H9 (cell line): ENCODE data around the gene FAM9C. TPM values are rescaled to one million over a fixed set of nuclear protein-coding genes. Genes with fewer than 3 reads are reported as not detected.

Experiments used
- DNase-seq: peaks from one replicate; pipeline ENCODE4 v3.0.0-alpha.2; 2017
- H2AFZ ChIP-seq: one replicate; pipeline ENCODE4 v1.6.1; 2013; ENCODE audit warnings: mild to moderate bottlenecking, low read length, control low read depth, moderate library complexity
- H2AK5ac ChIP-seq: 2 replicates; pipeline ENCODE4 v1.6.1; 2013; ENCODE audit warnings: low read length, control low read depth, mixed read lengths; ENCODE audit not compliant: insufficient read length
- H2BK120ac ChIP-seq: one replicate; pipeline ENCODE4 v1.6.1; 2013; ENCODE audit warnings: low read depth, mild to moderate bottlenecking, low read length, control low read depth, inconsistent platforms; ENCODE audit not compliant: poor library complexity, severe bottlenecking
- H2BK12ac ChIP-seq: 2 replicates; pipeline ENCODE4 v1.6.1; 2013; ENCODE audit warnings: low read length, control low read depth, mixed read lengths, low read depth; ENCODE audit not compliant: insufficient read length
- H2BK15ac ChIP-seq: 2 replicates; pipeline ENCODE4 v1.6.1; 2013; ENCODE audit warnings: low read depth, low read length, control low read depth
- H2BK20ac ChIP-seq: one replicate; pipeline ENCODE4 v1.6.1; 2013; ENCODE audit warnings: low read depth, mild to moderate bottlenecking, low read length, control low read depth, inconsistent platforms; ENCODE audit not compliant: poor library complexity, severe bottlenecking
- H2BK5ac ChIP-seq: 2 replicates; pipeline ENCODE4 v1.6.1; 2013; ENCODE audit warnings: low read length, control low read depth, mixed read lengths; ENCODE audit not compliant: insufficient read length
- H3K14ac ChIP-seq: 2 replicates; pipeline ENCODE4 v1.6.1; 2013; ENCODE audit warnings: low read length, control low read depth; ENCODE audit not compliant: insufficient read depth
- H3K18ac ChIP-seq: 2 replicates; pipeline ENCODE4 v1.6.1; 2013; ENCODE audit warnings: low read depth, mild to moderate bottlenecking, mixed read lengths, low read length, control low read depth; ENCODE audit not compliant: insufficient read length
- H3K23ac ChIP-seq: 2 replicates; pipeline ENCODE4 v1.6.1; 2013; ENCODE audit warnings: low read length, control low read depth, mixed read lengths, low read depth; ENCODE audit not compliant: insufficient read length
- H3K23me2 ChIP-seq: 2 replicates; pipeline ENCODE4 v1.6.1; 2013; ENCODE audit warnings: low read depth, mild to moderate bottlenecking, mixed read lengths, low read length, control low read depth; ENCODE audit not compliant: insufficient read length, poor library complexity, severe bottlenecking
- H3K27ac ChIP-seq: 2 replicates; pipeline ENCODE4 v1.5.1; 2013; ENCODE audit warnings: low read length, control low read depth, mixed read lengths, low read depth; ENCODE audit not compliant: insufficient read length
- H3K27me3 ChIP-seq: 2 replicates; pipeline ENCODE4 v1.6.1; 2013; ENCODE audit warnings: low read length, control low read depth, inconsistent platforms; ENCODE audit not compliant: insufficient read depth
- H3K4ac ChIP-seq: 2 replicates; pipeline ENCODE4 v1.6.1; 2013; ENCODE audit warnings: low read depth, mild to moderate bottlenecking, control low read depth, inconsistent platforms, low read length, moderate library complexity
- H3K4me1 ChIP-seq: 2 replicates; pipeline ENCODE4 v1.6.1; 2013; ENCODE audit warnings: low read length, control low read depth, inconsistent platforms; ENCODE audit not compliant: insufficient read depth
- H3K4me2 ChIP-seq: 2 replicates; pipeline ENCODE4 v1.6.1; 2013; ENCODE audit warnings: low read length, control low read depth, mixed read lengths; ENCODE audit not compliant: insufficient read length, insufficient read depth
- H3K56ac ChIP-seq: 2 replicates; pipeline ENCODE4 v1.6.1; 2013; ENCODE audit warnings: low read depth, mild to moderate bottlenecking, mixed read lengths, low read length, control low read depth; ENCODE audit not compliant: insufficient read length
- H3K79me1 ChIP-seq: 2 replicates; pipeline ENCODE4 v1.6.1; 2013; ENCODE audit warnings: low read depth, mild to moderate bottlenecking, moderate library complexity, low read length, control low read depth, inconsistent platforms; ENCODE audit not compliant: insufficient read depth, poor library complexity, severe bottlenecking
- H3K79me2 ChIP-seq: 2 replicates; pipeline ENCODE4 v1.6.1; 2013; ENCODE audit warnings: low read length, control low read depth, inconsistent platforms; ENCODE audit not compliant: insufficient read depth
- H3K9ac ChIP-seq: 2 replicates; pipeline ENCODE4 v1.6.1; 2013; ENCODE audit warnings: low read length, control low read depth, mixed read lengths; ENCODE audit not compliant: insufficient read length; ENCODE audit errors: extremely low read depth
- H3K9me3 ChIP-seq: one replicate; pipeline ENCODE4 v1.6.1; 2013; ENCODE audit warnings: low read depth, low read length, inconsistent platforms; ENCODE audit not compliant: control insufficient read depth
- H3T11ph ChIP-seq: one replicate; pipeline ENCODE4 v1.6.1; 2013; ENCODE audit warnings: mild to moderate bottlenecking, low read length, control low read depth, inconsistent platforms
- H4K20me1 ChIP-seq: one replicate; pipeline ENCODE4 v1.6.1; 2013; ENCODE audit not compliant: control insufficient read depth, insufficient read length, insufficient read depth
- H4K5ac ChIP-seq: 2 replicates; pipeline ENCODE4 v1.6.1; 2013; ENCODE audit warnings: low read depth, mild to moderate bottlenecking, mixed read lengths, low read length, control low read depth; ENCODE audit not compliant: insufficient read length
- H4K8ac ChIP-seq: replicated peaks from 2 replicates; pipeline ENCODE4 v1.6.1; 2013; ENCODE audit warnings: low read length, control low read depth, mixed read lengths, low read depth; ENCODE audit not compliant: insufficient read length
- H4K91ac ChIP-seq: 2 replicates; pipeline ENCODE4 v1.6.1; 2013; ENCODE audit warnings: low read depth, mild to moderate bottlenecking, moderate library complexity, mixed read lengths, low read length, control low read depth; ENCODE audit not compliant: insufficient read length
- H3K27ac Mint-ChIP-seq, 3 experiments: 2 replicates in 2 of 3; 3 replicates in 1 of 3; pipeline ENCODE4 v1.8.0; 2020 to 2021; ENCODE audit warnings: mixed read lengths in 3 of 3, mild to moderate bottlenecking in 1 of 3, moderate library complexity in 1 of 3
- H3K27me3 Mint-ChIP-seq: 2 replicates; pipeline ENCODE4 v1.8.0; 2021; ENCODE audit warnings: low read depth, mild to moderate bottlenecking, moderate library complexity, mixed read lengths
- H3K36me3 Mint-ChIP-seq, 3 experiments: 2 replicates in 2 of 3; 3 replicates in 1 of 3; pipeline ENCODE4 v1.8.0; 2020 to 2021; ENCODE audit warnings: low read depth in 3 of 3, mixed read lengths in 3 of 3; ENCODE audit not compliant: insufficient read depth in 1 of 3
- H3K4me1 Mint-ChIP-seq, 2 experiments: 2 replicates each; pipeline ENCODE4 v1.8.0; 2020; ENCODE audit warnings: mixed read lengths in 2 of 2
- H3K4me3 Mint-ChIP-seq, 2 experiments: 2 replicates in 1 of 2; 3 replicates in 1 of 2; pipeline ENCODE4 v1.8.0; 2020 to 2021; ENCODE audit warnings: mild to moderate bottlenecking in 2 of 2, mixed read lengths in 2 of 2, moderate library complexity in 1 of 2
- H3K9me3 Mint-ChIP-seq, 2 experiments: 2 replicates in 1 of 2; 3 replicates in 1 of 2; pipeline ENCODE4 v1.8.0; 2020; ENCODE audit warnings: mild to moderate bottlenecking in 2 of 2, mixed read lengths in 2 of 2, moderate library complexity in 1 of 2
- WGBS: extraction: QIAGEN DNeasy Blood & Tissue Kit; methylation state at CpG from one replicate; pipeline ENCODE4 v1.1.7; 2013; ENCODE audit warnings: missing lambda C conversion rate, low lambda C conversion rate, mixed read lengths; ENCODE audit not compliant: insufficient read length; ENCODE audit errors: extremely low coverage; 5-methylcytosine and 5-hydroxymethylcytosine counted together
- total RNA-seq: library from RNA; stranded (reverse); gene quantifications from 2 replicates; pipeline ENCODE4 v1.2.1, GENCODE V29; 2021
- TF ChIP-seq, protein P1 (sequence below): fragments of 200-600 bp; sonication (generic); conservative IDR thresholded peaks from 3 replicates; pipeline ENCODE4 v1.8.0; 2021; ENCODE audit warnings: antibody characterized with exemption, mild to moderate bottlenecking

Gene FAM9C
- total RNA-seq, 1 experiment from 2014 or later, result not detected

DNA sequence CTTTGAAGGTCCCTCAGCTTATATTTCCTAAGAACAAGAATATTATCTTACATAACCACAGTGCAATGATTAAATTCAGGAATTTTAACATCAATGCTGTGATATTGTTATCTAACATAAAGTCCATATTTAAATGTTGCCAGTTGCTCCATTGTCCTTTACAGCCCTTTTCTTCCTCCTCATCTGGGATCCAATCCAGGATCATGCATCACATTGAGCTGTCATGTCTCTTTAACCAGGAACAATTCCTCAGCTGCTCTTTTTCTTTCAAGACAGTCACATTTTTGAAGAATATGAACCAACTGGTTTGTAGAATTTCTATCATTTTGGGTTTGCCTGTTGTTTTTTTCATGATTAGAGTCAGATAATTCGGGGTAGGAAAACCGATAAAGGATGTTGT lies 57.5 kb downstream of the FAM9C start:
- no peaks in the 10 kb centered on the region; the same call in 1 of the 2 replicates for H3K27me3 Mint-ChIP-seq
- no peak overlapping the region for H4K5ac ChIP-seq
- no peaks in the 10 kb centered on the region for H4K20me1 ChIP-seq
- no peak overlapping the region for H2BK5ac ChIP-seq
- no peak overlapping the region for H3K27ac ChIP-seq
- no peak overlapping the region for H4K8ac ChIP-seq
- TF ChIP-seq, protein P1, sequence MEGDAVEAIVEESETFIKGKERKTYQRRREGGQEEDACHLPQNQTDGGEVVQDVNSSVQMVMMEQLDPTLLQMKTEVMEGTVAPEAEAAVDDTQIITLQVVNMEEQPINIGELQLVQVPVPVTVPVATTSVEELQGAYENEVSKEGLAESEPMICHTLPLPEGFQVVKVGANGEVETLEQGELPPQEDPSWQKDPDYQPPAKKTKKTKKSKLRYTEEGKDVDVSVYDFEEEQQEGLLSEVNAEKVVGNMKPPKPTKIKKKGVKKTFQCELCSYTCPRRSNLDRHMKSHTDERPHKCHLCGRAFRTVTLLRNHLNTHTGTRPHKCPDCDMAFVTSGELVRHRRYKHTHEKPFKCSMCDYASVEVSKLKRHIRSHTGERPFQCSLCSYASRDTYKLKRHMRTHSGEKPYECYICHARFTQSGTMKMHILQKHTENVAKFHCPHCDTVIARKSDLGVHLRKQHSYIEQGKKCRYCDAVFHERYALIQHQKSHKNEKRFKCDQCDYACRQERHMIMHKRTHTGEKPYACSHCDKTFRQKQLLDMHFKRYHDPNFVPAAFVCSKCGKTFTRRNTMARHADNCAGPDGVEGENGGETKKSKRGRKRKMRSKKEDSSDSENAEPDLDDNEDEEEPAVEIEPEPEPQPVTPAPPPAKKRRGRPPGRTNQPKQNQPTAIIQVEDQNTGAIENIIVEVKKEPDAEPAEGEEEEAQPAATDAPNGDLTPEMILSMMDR, result no peak
- no peak overlapping the region for H3K56ac ChIP-seq
- H4K91ac ChIP-seq, result no peak overlapping the region
- no peaks in the 10 kb centered on the region for H3K79me2 ChIP-seq
- no peaks in the 10 kb centered on the region for H3K27me3 ChIP-seq
- H2BK15ac ChIP-seq, result no peak overlapping the region
- no peak overlapping the region for H3K4me3 Mint-ChIP-seq
- no peaks in the 10 kb centered on the region for H3K79me1 ChIP-seq
- H3K36me3 Mint-ChIP-seq, result peaks cover 9 to 15% (median 14%) of the 10 kb centered on the region in 3 experiments
- no peak overlapping the region for H2BK20ac ChIP-seq
- H3T11ph ChIP-seq, result no peak overlapping the region
- peaks cover 72 to 77% of the 10 kb centered on the region in 2 experiments for H3K9me3 Mint-ChIP-seq
- no peaks in the 10 kb centered on the region for H3K23me2 ChIP-seq
- no peak overlapping the region for H3K27ac Mint-ChIP-seq
- DNase-seq, result no peak
- H3K4me2 ChIP-seq, result no peak overlapping the region
- H2BK120ac ChIP-seq, result no peak overlapping the region
- no peak overlapping the region for H2AFZ ChIP-seq
- H3K9me3 ChIP-seq, result no peaks in the 10 kb centered on the region
- no CpG with 5 or more reads among the region's 2 CpGs for WGBS
- peaks cover 3% of the 10 kb centered on the region; the same call in 1 of the 2 replicates for H3K4me1 ChIP-seq
- H3K23ac ChIP-seq, result no peak overlapping the region
- H2BK12ac ChIP-seq, result no peak overlapping the region
- no peak overlapping the region for H3K4ac ChIP-seq
- H3K9ac ChIP-seq, result no peak overlapping the region
- H3K4me1 Mint-ChIP-seq, result peaks cover 7% of the 10 kb centered on the region in 2 experiments
- H3K18ac ChIP-seq, result no peak overlapping the region
- no peak overlapping the region for H2AK5ac ChIP-seq
- H3K14ac ChIP-seq, result no peak overlapping the region
